HUES64 (cell line): ENCODE data around the gene METTL27.
"Not testable (repeated sequence)": the region's sequence is repeated elsewhere in the genome, so short reads cannot be mapped to it uniquely, and the experiment has no call there.

Experiments
- H3K27ac ChIP-seq: 2 replicates; pipeline ENCODE4 v1.7.0; 2013; ENCODE audit warnings: low read depth, low read length, inconsistent platforms
- H3K27me3 ChIP-seq: 2 replicates; pipeline ENCODE4 v1.6.1; 2013; ENCODE audit warnings: mild to moderate bottlenecking, low read length; ENCODE audit not compliant: insufficient read depth
- H3K36me3 ChIP-seq: 2 replicates; pipeline ENCODE4 v1.6.1; 2013; ENCODE audit warnings: mild to moderate bottlenecking, low read length; ENCODE audit not compliant: insufficient read depth
- H3K4me1 ChIP-seq: 2 replicates; pipeline ENCODE4 v1.6.1; 2013; ENCODE audit warnings: mild to moderate bottlenecking, low read length, moderate library complexity; ENCODE audit not compliant: insufficient read depth
- H3K4me3 ChIP-seq: 2 replicates; pipeline ENCODE4 v1.5.1; 2013; ENCODE audit warnings: mild to moderate bottlenecking, low read length, moderate library complexity
- H3K9ac ChIP-seq: 2 replicates; pipeline ENCODE4 v1.6.1; 2013; ENCODE audit warnings: mild to moderate bottlenecking, low read depth, low read length
- H3K9me3 ChIP-seq: 2 replicates; pipeline ENCODE4 v1.6.1; 2013; ENCODE audit warnings: low read depth, low read length; ENCODE audit not compliant: insufficient read depth
- WGBS: fragments of 150-250, 120-280 bp; methylation state at CpG from one replicate; pipeline ENCODE4 v1.1.7; 2013; ENCODE audit warnings: missing lambda C conversion rate; 5-methylcytosine and 5-hydroxymethylcytosine counted together

METTL27 gene

DNA sequence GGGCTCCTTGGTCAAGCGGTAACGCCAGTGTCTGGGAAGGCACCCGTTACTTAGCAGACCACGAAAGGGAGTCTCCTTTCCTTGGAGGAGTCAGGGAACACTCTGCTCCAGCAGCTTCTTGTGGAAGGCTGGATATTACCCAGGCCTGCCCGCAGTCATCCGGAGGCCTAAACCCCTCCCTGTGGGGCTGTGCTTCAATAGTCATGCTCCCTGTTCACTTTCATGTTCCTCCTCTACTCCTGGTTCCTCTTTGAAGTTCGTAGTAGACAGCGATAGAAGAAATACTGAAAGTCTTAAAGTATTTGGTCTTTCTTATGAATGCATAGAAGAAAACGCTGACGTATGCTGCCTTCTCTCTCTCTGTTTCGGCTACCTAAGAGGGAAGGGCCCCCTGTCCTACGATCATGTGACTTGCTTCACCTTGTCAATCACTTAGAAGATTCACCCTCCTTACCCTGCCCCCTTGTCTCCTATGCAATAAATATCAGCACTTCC, 3.4 kb upstream of the METTL27 start:
- H3K4me3 ChIP-seq, H3K27me3 ChIP-seq, H3K9me3 ChIP-seq, H3K4me1 ChIP-seq, H3K36me3 ChIP-seq, H3K27ac ChIP-seq, H3K9ac ChIP-seq: not testable (repeated sequence)
- 83% methylated on average over 12 of the region's 12 CpGs for WGBS

DNA sequence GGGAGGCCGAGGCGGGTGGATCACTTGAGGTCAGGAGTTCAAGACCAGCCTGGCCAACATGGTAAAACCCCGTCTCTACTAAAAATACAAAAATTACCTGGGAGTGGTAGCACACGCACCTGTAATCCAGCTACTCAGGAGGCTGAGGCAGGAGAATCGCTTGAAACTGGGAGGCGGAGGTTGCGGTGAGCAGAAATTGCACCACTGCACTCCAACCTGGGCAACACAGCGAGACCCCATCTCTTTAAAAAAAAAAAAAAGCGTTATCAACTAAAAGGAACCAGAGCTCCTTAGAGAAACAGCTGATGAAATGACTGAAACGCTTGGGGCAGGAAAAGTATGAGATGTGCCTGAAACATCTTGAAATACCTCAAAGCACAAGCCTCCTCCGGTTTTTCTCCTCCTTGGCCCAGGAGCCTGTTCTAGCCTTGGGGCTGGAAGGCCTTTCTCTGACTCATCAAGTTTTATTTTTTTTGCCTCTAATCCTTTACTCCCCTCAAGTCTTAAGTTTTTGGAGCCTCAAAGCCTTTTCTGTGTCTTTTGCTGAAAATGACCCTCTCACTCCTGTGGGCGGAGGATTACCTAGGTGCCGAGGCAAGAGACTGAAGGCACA, 2.6 kb upstream of the METTL27 start:
- Histone ChIP-seq H3K27me3 (no peaks in the 10 kb centered on the region), H3K36me3 (no peaks in the 10 kb centered on the region), H3K27ac (no peak overlapping the region), H3K9ac (no peak overlapping the region), H3K4me1 (peaks cover 6% of the 10 kb centered on the region; the same call in 1 of the 2 replicates), H3K4me3 (no peak overlapping the region), H3K9me3 (0 out of 2 replicates have a peak, but pooled peaks cover 2% of the 10 kb centered on the region)
- WGBS, result 90% methylated on average over 12 of the region's 13 CpGs

GRCh38 chr7:73844131-73844547, 1.8 kb upstream of the METTL27 start:
- Histone ChIP-seq H3K36me3 (no peaks in the 10 kb centered on the region), H3K9ac (no peak overlapping the region), H3K27ac (no peak overlapping the region), H3K27me3 (no peaks in the 10 kb centered on the region), H3K9me3 (0 out of 2 replicates have a peak, but pooled peaks cover 2% of the 10 kb centered on the region), H3K4me3 (no peak overlapping the region), H3K4me1 (peaks cover 6% of the 10 kb centered on the region; the same call in 1 of the 2 replicates)
- 88% methylated on average over 9 of the region's 9 CpGs for WGBS

DNA sequence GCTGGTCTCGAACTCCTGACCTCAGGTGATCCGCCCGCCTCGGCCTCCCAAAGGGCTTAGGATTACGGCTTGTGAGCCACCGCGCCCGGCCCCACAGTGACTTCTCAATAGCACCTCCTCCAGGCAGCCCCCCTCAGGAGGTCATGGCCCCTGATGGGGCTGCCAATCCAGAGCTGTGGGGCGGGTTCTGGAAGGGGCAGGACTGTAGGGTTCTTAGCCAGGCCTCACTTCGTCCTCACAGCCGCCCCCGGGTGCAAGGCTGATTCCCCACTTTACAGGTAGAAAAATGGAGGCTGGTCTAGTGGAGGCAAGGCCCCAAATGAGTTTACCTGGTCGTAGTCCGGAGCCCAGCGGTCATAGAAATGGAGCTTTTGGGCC, 638 bp downstream of the METTL27 start:
- 0 out of 2 replicates have a peak overlapping the region, but pooled peaks have one; percentile 75 for H3K9ac ChIP-seq
- WGBS, result 55% methylated on average over 15 of the region's 15 CpGs
- no peaks in the 10 kb centered on the region for H3K27me3 ChIP-seq
- peak overlapping the region; percentile 80 for H3K4me3 ChIP-seq
- H3K9me3 ChIP-seq, result no peaks in the 10 kb centered on the region
- peaks cover 6% of the 10 kb centered on the region; the same call in 1 of the 2 replicates for H3K4me1 ChIP-seq
- no peaks in the 10 kb centered on the region for H3K36me3 ChIP-seq
- H3K27ac ChIP-seq, result peak overlapping the region; percentile 58

- no peak overlapping the region for H3K4me3 ChIP-seq
- H3K9ac ChIP-seq, result no peak overlapping the region
- peaks cover 6% of the 10 kb centered on the region; the same call in 1 of the 2 replicates for H3K4me1 ChIP-seq
- no peaks in the 10 kb centered on the region for H3K27me3 ChIP-seq
- H3K9me3 ChIP-seq, result no peaks in the 10 kb centered on the region
- 95% methylated on average over 16 of the region's 16 CpGs for WGBS
- no peaks in the 10 kb centered on the region for H3K36me3 ChIP-seq
- no peak overlapping the region for H3K27ac ChIP-seq
Measured at GRCh38 chr7:73840715-73841379, 1.5 kb downstream of the METTL27 start.

DNA sequence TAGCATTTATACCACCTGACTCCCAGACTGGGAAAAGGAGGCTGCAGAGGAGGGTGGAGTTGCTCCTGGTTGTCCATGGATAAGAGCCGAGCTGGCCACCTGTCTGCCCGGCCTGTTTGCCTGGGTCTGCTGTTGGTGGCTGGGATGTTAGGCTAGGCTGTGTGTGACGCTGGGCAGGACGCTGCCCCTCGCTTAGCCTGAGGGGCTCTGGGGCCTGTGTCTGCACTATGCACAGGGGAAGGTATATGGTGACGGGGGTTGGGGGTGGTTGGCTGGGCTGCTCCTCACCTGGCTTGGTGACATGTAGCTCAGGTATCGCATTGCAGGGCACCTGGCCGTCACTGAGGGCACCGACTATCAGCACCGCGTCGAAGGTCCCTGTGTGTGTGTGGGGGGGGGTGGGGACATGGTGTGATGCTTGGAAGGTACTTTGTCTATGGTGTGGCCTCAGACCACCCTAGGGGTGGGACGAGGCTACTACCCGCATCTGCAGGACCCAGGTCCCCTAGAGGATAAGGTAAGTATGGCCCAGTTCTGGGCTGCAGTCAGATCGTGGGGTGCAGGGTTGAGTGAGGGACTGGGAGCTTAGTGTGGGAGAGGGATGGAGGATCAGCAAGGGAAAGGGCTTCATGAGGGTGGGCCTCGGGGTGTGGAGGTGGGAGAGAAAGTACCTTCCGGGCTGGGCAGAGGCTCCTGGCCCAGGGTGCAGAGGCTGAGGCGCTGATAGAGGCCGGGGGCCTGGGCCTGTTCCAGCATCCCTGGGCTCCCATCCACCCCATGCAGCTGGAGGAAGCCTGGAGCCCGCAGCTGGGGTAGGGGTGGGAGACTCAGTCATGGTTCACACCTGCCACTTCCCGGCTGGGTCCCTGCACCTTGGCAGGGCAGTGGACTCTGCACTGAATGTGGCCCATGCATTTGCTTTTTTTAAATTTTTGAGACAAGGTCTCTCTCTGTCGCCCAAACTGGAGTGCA, 2.3 kb downstream of the METTL27 start:
- Histone ChIP-seq H3K36me3 (no peaks in the 10 kb centered on the region), H3K27ac (no peak overlapping the region)
- WGBS, result 91% methylated on average over 22 of the region's 22 CpGs

DNA sequence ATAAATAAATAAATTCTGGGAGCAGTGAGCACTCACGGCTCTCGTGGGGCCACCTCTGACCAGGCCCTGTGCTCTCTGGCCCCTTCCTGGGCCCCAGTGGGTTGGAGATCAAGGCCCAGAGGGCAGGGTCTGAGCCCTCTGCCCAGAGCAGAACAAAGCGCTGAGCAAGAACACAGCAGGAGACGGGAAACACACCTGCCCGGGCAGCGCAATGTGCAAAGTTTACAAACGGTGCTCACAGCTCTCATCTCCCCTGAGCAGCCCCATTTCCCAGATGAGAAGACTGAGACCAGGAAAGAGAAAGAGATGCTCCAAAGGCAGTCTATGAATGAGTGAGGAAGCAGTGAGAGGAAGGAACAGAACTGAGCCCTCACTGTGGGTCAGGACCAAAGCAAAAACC, 3.0 kb downstream of the METTL27 start:
- no peak overlapping the region for H3K4me3 ChIP-seq
- 92% methylated on average over 7 of the region's 7 CpGs for WGBS
- no peaks in the 10 kb centered on the region for H3K36me3 ChIP-seq
- H3K27me3 ChIP-seq, result no peaks in the 10 kb centered on the region
- no peak overlapping the region for H3K9ac ChIP-seq
- no peaks in the 10 kb centered on the region; the same call in 1 of the 2 replicates for H3K9me3 ChIP-seq
- H3K27ac ChIP-seq, result no peak overlapping the region
- peaks cover 6% of the 10 kb centered on the region; the same call in 1 of the 2 replicates for H3K4me1 ChIP-seq

More for the DNA sequence above, 2.3 kb downstream of the METTL27 start:
- no peak overlapping the region for H3K9ac ChIP-seq
- H3K9me3 ChIP-seq, result no peaks in the 10 kb centered on the region
- H3K4me3 ChIP-seq, result no peak overlapping the region
- H3K4me1 ChIP-seq, result peaks cover 6% of the 10 kb centered on the region; the same call in 1 of the 2 replicates
- no peaks in the 10 kb centered on the region for H3K27me3 ChIP-seq

GRCh38 chr7:73838642-73839041, 3.7 kb downstream of the METTL27 start:
- Histone ChIP-seq H3K4me1 (peaks cover 7% of the 10 kb centered on the region), H3K36me3 (no peaks in the 10 kb centered on the region), H3K4me3 (no peak overlapping the region), H3K27ac (no peak overlapping the region), H3K27me3 (no peaks in the 10 kb centered on the region), H3K9me3 (no peaks in the 10 kb centered on the region; the same call in 1 of the 2 replicates), H3K9ac (no peak overlapping the region)
- WGBS, result 85% methylated on average over 6 of the region's 6 CpGs

- not testable (repeated sequence) for H3K9ac ChIP-seq, H3K27ac ChIP-seq, H3K4me3 ChIP-seq, H3K27me3 ChIP-seq, H3K9me3 ChIP-seq, H3K36me3 ChIP-seq
- peaks cover 13% of the 10 kb centered on the region for H3K4me1 ChIP-seq
Measured at GRCh38 chr7:73837167-73837566, 5.1 kb downstream of the METTL27 start.

GRCh38 chr7:73834626-73835191, 7.6 kb downstream of the METTL27 start:
- H3K4me3 ChIP-seq, result no peak overlapping the region
- peaks cover 35% of the 10 kb centered on the region for H3K4me1 ChIP-seq
- WGBS, result 90% methylated on average over 11 of the region's 11 CpGs
- H3K36me3 ChIP-seq, result no peaks in the 10 kb centered on the region
- H3K9me3 ChIP-seq, result no peaks in the 10 kb centered on the region; the same call in 1 of the 2 replicates
- H3K9ac ChIP-seq, result no peak overlapping the region
- H3K27me3 ChIP-seq, result no peaks in the 10 kb centered on the region
- H3K27ac ChIP-seq, result no peak overlapping the region
